T follicular helper cell (primary cell): ENCODE measurements around the gene PWWP2B.

Experiments used
- DNase-seq: peaks from one replicate; pipeline ENCODE4 v3.0.0-alpha.2; 2020; ENCODE audit warnings: low read depth

Gene PWWP2B

GRCh38 chr10:132459301-132460003 is 62.5 kb downstream of the PWWP2B start:
- no peak for DNase-seq

- DNase-seq = no peak
Measured at GRCh38 chr10:132460071-132460470, 63.1 kb downstream of the PWWP2B start.

DNA sequence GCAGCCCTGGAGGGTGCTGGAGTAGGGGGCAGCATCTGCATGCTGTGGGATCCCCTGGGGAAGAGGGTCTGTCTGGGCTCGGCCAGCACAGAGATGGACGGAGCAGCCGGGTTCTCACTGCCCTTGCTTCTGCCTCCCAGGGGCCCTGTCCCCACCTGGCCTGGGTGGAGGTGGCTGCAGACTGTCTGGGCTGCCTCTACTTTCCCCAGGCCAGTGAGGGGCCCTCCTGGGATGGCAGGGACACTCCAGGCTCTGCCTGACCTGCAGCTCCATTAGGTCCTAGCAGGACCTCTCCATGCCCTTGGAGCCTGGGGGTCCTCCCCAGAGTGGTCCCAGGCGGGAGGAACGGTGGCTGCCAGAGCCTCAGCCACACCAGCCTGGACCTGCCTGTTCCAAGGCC is 63.7 kb downstream of the PWWP2B start:
- DNase-seq = no peak

GRCh38 chr10:132461103-132461682 is 64.2 kb downstream of the PWWP2B start:
- DNase-seq = no peak

DNA sequence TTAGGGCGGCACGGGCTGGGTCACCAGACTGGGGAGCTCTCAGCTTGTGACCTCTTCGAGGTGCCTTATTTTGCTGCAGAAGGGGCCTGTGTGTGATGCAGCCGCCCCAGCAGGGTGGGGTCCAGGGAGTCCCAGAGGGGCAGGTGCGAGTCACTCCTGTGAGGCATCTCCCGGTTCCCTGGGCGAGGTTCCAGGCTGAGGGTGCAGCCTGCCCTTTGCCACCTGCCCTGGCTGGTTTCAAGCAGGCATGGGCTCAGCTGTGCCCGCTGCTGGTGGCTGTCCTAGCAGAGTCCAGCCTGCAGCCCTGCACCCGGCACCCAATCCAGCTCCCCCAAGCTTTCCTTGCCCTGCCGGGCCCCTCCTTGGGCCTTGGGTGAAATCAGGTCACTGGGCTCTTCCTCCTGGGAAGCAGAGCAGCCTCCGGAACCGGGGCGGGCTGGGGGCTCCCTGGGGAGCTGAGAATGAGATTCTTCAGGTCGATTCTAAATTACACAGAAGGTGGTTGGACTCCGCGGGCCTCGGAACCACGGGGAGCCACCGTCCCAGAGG is 64.8 kb downstream of the PWWP2B start:
- no peak for DNase-seq

DNA sequence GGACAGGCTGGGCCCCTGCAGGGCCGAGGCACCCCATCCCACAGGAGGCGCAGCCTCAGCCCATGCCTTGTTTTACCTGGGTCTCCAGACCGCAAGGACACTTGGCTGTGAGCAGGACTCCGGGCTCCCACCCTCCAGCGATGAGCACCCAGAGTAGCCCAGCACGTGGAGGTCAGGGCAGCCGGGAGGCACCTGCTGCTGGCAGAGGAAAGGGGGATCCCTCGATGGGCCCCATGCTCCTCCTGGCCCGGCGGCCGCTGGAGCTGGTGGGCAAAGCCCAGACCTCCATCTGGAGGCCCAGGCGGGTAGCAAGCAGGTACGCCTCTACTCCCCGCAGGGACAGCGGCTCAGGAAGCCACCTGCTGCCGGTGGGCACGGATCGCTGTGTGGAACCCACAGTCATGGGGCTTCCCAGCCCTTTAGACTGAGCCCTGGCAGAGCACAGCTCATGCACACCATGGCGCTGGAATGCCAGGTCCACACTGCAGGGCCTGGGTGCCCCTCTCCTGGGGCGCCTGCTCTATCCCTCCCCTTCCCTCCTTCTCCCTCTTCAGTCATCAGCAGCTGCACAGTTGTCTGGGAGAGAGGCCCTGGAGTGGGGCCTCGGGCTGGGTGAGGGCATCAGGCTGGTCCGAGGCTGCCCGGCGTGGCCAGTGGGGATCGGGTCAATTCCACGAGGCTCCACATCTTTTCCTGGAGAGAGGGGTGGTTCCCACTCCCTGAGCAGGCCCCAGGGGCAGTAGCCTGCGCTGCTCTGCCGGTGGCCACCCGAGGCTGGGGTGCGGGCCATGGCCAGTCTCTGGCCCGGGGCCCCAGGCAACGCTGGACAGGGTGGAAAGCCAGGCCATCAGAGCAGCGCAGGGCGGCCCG is 65.7 kb downstream of the PWWP2B start:
- no peak for DNase-seq

GRCh38 chr10:132463333-132464255 is 66.6 kb downstream of the PWWP2B start:
- no peak for DNase-seq

DNA sequence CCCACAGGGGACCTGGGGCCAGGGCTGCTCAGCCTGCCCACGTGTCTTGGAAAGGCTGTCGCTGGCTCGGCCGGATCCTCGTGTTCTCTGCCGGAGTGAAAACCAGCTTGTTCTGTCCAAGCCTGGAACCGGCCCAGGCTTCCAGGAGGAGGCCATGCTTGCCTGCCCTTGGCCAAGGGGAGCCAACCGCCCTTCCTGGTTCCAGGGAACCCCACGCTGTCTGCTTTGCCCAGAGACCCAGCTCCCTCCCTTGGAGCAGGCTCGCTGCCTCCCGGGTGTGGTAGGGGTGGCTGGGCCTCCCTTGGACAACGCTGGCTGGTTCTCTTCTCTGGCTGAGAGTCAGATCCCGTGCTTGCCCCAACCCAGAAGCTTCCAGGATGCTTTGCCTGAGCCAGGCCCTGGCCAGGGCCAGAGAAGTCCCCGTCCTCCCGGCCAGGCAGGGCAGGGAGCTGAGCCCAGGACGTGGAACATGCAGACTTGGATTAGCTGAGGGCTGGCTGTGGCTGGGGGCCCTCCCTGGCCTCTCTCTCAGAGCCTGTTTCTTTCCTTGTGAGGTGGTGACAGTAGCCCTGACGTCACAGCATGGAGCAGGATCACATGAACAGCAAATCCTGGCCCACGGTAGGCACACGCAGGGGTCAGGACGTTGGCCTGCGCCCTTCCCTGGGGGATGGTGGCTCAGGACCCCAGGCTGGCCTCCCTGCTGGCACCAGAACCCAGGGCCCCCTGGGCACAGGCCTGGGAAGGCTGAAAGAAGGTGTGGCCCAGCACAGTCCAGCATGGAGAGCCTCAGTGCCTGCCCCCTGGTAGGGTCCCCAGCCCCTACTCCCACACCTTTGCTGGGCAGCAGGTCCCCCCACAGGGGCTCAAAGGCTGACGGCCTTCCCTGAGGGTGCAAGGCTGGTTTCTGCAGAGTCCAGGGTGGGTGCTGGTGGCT is 67.5 kb downstream of the PWWP2B start:
- no peak for DNase-seq

- no peak for DNase-seq
Measured at GRCh38 chr10:132465193-132465888, 68.3 kb downstream of the PWWP2B start.

- no peak for DNase-seq
Measured at GRCh38 chr10:132465889-132466519, 69.0 kb downstream of the PWWP2B start.

DNA sequence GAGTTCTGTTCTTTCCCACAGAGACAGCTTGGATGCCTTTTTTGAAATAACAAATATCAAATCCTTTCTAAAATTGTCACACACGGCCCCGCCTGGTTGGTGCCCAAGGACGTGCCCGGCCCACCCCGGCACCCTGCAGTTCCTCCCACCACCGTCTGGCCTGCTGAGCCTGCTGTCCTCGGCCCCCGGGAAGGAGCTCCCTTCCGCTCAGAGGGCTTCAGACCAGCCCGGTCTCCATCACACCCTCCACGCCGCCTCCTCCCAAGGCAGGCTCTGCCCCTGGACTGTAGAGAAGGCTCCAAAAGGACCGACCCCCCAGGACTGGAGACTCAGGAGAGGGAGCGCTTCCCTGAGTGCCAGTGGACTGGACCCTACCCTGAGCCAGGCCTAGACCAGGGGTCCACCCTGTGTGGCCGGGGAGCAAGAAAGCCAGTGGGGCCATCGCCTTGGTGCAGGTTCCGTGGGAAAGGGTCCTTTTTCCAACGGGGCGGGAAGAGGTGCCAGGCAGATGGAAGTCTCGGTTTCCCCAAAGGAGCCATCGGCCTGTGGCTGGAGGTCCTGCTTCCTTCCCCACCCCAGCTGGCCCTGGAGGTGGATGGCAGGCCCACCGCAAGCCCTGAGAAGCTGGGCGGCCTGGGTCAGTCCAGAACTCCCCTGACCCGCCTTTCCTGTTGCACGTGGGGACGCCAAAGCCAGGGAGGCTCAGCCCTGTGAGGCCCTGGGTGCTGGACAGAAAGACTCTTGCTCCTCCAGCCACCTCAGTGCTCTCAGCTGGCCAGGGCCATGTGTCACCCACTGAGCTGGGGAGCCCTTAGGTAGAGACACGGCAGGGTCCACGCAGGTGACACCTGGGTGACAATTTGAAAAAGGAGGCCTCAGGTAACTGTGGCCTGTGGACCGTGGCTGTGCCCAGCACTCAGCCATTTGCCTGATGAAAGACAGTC is 69.8 kb downstream of the PWWP2B start:
- DNase-seq = no peak
